Neural crest cell (in vitro differentiated cells): Measurements from ENCODE around the gene CHMP4A. TPM values are rescaled to one million over a fixed set of nuclear protein-coding genes. Genes with fewer than 3 reads are reported as not detected.

ENCODE experiments used
- DNase-seq: peaks from one replicate; pipeline ENCODE4 v3.0.0; 2021; ENCODE audit warnings: low read depth, mixed read lengths, low spot score
- H3K27ac Mint-ChIP-seq: one replicate; pipeline ENCODE4 v1.8.0; 2021; ENCODE audit warnings: mild to moderate bottlenecking, mixed read lengths; ENCODE audit not compliant: unreplicated experiment
- H3K27me3 Mint-ChIP-seq: 2 replicates; pipeline ENCODE4 v1.8.0; 2021; ENCODE audit warnings: low read depth, mild to moderate bottlenecking, mixed read lengths
- H3K36me3 Mint-ChIP-seq: 2 replicates; pipeline ENCODE4 v1.8.0; 2021; ENCODE audit warnings: low read depth, mild to moderate bottlenecking, mixed read lengths
- H3K4me1 Mint-ChIP-seq: 2 replicates; pipeline ENCODE4 v1.8.0; 2021; ENCODE audit warnings: mixed read lengths
- H3K4me3 Mint-ChIP-seq: one replicate; pipeline ENCODE4 v1.8.0; 2021; ENCODE audit warnings: mild to moderate bottlenecking, mixed read lengths
- H3K9me3 Mint-ChIP-seq: 2 replicates; pipeline ENCODE4 v1.8.0; 2021; ENCODE audit warnings: mixed read lengths
- CTCF ChIP-seq: fragments of 200-600 bp; sonication (generic); conservative IDR thresholded peaks from 2 replicates; pipeline ENCODE4 v1.5.0; 2021; ENCODE audit warnings: antibody characterized with exemption, mild to moderate bottlenecking
- total RNA-seq: library from RNA; stranded (reverse); gene quantifications from 2 replicates; pipeline ENCODE4 v1.2.1, GENCODE V29; 2021

The CHMP4A gene
- total RNA-seq, 1 donor from 2014 or later = 44.7 TPM

DNA sequence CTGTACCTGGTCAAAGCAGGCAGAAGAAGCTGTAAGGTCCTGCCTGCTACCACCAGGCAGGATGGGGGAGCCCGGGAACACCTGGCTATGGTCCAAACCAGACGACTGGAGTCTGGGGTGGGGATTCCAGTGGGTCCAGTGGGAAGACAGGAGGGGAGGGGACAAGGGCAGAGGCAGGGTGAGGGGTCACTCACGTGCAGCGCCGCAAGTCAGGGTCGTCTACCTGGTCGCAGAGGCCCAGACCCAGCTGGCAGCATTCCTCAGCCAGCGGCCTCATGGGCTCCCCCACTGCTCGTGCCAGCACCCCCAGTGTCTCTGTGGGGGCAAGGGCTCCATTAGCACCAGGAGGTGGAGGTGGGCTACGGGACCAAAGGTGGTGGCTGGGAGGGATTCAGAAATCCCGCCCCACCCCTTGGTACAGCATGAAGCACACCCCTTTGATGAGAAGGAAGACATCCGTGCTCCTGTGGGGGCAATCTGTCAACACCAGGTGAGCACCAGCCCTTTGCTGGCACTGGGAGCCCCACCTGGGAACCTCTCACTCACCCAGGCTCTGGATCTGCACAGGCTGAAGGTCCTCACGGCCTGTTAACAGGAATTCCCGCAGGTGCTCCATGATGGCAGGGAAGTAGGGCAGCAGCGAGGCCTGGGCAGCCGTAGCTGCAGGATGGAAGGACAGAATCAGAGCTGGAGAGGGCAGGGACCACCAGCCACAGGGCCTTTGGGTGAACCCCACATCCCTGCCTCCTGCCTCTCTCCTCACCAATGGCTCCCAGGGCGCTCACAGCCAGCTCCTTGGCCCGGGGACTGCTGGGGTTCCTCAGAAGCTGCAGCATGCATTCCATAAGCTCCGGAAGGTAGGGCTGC lies 29.0 kb downstream of the CHMP4A start:
- no peaks in the 10 kb centered on the region for H3K9me3 Mint-ChIP-seq
- H3K27me3 Mint-ChIP-seq = peaks cover 5% of the 10 kb centered on the region
- H3K4me1 Mint-ChIP-seq = peaks cover 25% of the 10 kb centered on the region
- H3K36me3 Mint-ChIP-seq = peaks cover 8% of the 10 kb centered on the region
- H3K4me3 Mint-ChIP-seq = peak overlapping the region; percentile 38
- DNase-seq = no peak
- no peak for TF ChIP-seq CTCF
- no peak overlapping the region for H3K27ac Mint-ChIP-seq

DNA sequence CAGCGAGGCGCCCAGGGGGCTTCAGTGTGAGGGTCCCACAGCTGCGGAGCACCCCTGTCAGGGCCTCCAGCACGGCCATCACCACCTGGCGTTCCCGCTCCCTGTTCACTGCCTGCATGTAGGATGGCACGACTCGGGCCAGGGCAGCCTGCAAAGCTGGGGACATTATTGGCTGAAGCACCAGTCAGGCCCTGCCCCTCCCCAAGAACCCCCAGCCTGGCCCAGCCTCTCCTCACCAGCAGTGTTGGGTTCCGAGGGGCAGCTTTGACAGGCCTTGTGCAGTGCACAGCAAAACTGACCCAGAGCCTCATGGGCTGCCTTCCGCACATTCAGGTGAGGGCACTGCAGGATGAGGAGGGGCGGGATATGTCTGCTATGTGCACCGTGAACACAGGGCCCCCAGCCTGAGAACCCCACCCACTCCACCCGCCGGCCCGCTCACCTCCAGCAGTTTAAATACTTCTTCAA lies 30.2 kb downstream of the CHMP4A start:
- peak overlapping the region; percentile 47 for H3K4me3 Mint-ChIP-seq
- peaks cover 2% of the 10 kb centered on the region for H3K27me3 Mint-ChIP-seq
- peaks cover 6% of the 10 kb centered on the region for H3K36me3 Mint-ChIP-seq
- no peak for DNase-seq
- TF ChIP-seq CTCF = no peak
- H3K27ac Mint-ChIP-seq = no peak overlapping the region
- H3K4me1 Mint-ChIP-seq = peaks cover 14% of the 10 kb centered on the region
- H3K9me3 Mint-ChIP-seq = no peaks in the 10 kb centered on the region

GRCh38 chr14:24182110-24182882 lies 31.0 kb downstream of the CHMP4A start:
- DNase-seq = no peak
- Mint-ChIP-seq H3K4me3 (peak overlapping the region; percentile 51), H3K36me3 (peaks cover 6% of the 10 kb centered on the region), H3K9me3 (no peaks in the 10 kb centered on the region), H3K27me3 (peaks cover 2% of the 10 kb centered on the region), H3K27ac (no peak overlapping the region), H3K4me1 (peaks cover 7% of the 10 kb centered on the region)
- TF ChIP-seq CTCF = no peak

DNA sequence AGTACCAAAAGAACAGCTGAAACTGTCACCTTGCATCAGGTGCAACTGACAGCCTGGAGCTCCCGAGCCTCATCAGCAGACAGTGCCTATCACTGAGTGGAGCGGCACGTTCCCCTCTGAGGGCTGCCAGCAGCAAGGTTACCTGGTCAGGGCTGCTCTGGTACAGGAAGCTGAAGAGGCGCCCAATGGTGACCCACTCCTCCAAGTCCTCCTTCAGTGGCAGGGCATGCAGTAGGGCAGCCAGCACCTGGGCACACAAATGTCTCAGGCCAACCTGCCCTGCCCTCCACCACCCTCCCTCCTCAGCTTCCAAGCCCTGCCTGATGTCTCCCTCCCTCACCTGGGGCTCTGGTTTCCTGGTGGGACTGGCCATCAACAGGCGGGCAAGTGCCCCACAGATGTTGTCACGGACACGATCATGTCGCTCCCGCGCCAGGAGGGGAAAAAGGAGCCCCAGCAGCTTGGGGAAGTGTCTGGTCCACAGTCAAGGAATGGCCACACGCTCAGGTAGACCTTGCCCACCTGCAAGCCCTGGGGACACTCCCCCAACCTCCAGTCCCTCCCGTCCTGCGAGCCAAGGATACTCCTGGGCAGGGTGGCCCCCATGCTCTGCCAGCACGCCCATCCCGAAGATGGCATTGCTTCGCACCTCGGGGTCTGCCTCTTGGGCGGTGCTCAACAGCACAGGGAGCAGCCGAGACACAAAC lies 31.8 kb downstream of the CHMP4A start:
- Mint-ChIP-seq H3K27me3 (peaks cover 2% of the 10 kb centered on the region), H3K36me3 (peaks cover 6% of the 10 kb centered on the region), H3K4me1 (peaks cover 4% of the 10 kb centered on the region), H3K27ac (no peak overlapping the region), H3K4me3 (peak overlapping the region; percentile 70), H3K9me3 (no peaks in the 10 kb centered on the region)
- no peak for DNase-seq
- no peak for TF ChIP-seq CTCF
